H9 (cell line): ENCODE data around the gene FAM174A. TPM values are rescaled to one million over a fixed set of nuclear protein-coding genes. Genes with fewer than 3 reads are reported as not detected.

ENCODE experiments used
- DNase-seq: peaks from one replicate; pipeline ENCODE4 v3.0.0-alpha.2; 2017
- H2AFZ ChIP-seq: one replicate; pipeline ENCODE4 v1.6.1; 2013; ENCODE audit warnings: mild to moderate bottlenecking, low read length, control low read depth, moderate library complexity
- H2AK5ac ChIP-seq: 2 replicates; pipeline ENCODE4 v1.6.1; 2013; ENCODE audit warnings: low read length, control low read depth, mixed read lengths; ENCODE audit not compliant: insufficient read length
- H2BK120ac ChIP-seq: one replicate; pipeline ENCODE4 v1.6.1; 2013; ENCODE audit warnings: low read depth, mild to moderate bottlenecking, low read length, control low read depth, inconsistent platforms; ENCODE audit not compliant: poor library complexity, severe bottlenecking
- H2BK12ac ChIP-seq: 2 replicates; pipeline ENCODE4 v1.6.1; 2013; ENCODE audit warnings: low read length, control low read depth, mixed read lengths, low read depth; ENCODE audit not compliant: insufficient read length
- H2BK15ac ChIP-seq: 2 replicates; pipeline ENCODE4 v1.6.1; 2013; ENCODE audit warnings: low read depth, low read length, control low read depth
- H2BK20ac ChIP-seq: one replicate; pipeline ENCODE4 v1.6.1; 2013; ENCODE audit warnings: low read depth, mild to moderate bottlenecking, low read length, control low read depth, inconsistent platforms; ENCODE audit not compliant: poor library complexity, severe bottlenecking
- H2BK5ac ChIP-seq: 2 replicates; pipeline ENCODE4 v1.6.1; 2013; ENCODE audit warnings: low read length, control low read depth, mixed read lengths; ENCODE audit not compliant: insufficient read length
- H3K14ac ChIP-seq: 2 replicates; pipeline ENCODE4 v1.6.1; 2013; ENCODE audit warnings: low read length, control low read depth; ENCODE audit not compliant: insufficient read depth
- H3K18ac ChIP-seq: 2 replicates; pipeline ENCODE4 v1.6.1; 2013; ENCODE audit warnings: low read depth, mild to moderate bottlenecking, mixed read lengths, low read length, control low read depth; ENCODE audit not compliant: insufficient read length
- H3K23ac ChIP-seq: 2 replicates; pipeline ENCODE4 v1.6.1; 2013; ENCODE audit warnings: low read length, control low read depth, mixed read lengths, low read depth; ENCODE audit not compliant: insufficient read length
- H3K23me2 ChIP-seq: 2 replicates; pipeline ENCODE4 v1.6.1; 2013; ENCODE audit warnings: low read depth, mild to moderate bottlenecking, mixed read lengths, low read length, control low read depth; ENCODE audit not compliant: insufficient read length, poor library complexity, severe bottlenecking
- H3K27ac ChIP-seq: 2 replicates; pipeline ENCODE4 v1.5.1; 2013; ENCODE audit warnings: low read length, control low read depth, mixed read lengths, low read depth; ENCODE audit not compliant: insufficient read length
- H3K27me3 ChIP-seq: 2 replicates; pipeline ENCODE4 v1.6.1; 2013; ENCODE audit warnings: low read length, control low read depth, inconsistent platforms; ENCODE audit not compliant: insufficient read depth
- H3K4ac ChIP-seq: 2 replicates; pipeline ENCODE4 v1.6.1; 2013; ENCODE audit warnings: low read depth, mild to moderate bottlenecking, control low read depth, inconsistent platforms, low read length, moderate library complexity
- H3K4me1 ChIP-seq: 2 replicates; pipeline ENCODE4 v1.6.1; 2013; ENCODE audit warnings: low read length, control low read depth, inconsistent platforms; ENCODE audit not compliant: insufficient read depth
- H3K4me2 ChIP-seq: 2 replicates; pipeline ENCODE4 v1.6.1; 2013; ENCODE audit warnings: low read length, control low read depth, mixed read lengths; ENCODE audit not compliant: insufficient read length, insufficient read depth
- H3K56ac ChIP-seq: 2 replicates; pipeline ENCODE4 v1.6.1; 2013; ENCODE audit warnings: low read depth, mild to moderate bottlenecking, mixed read lengths, low read length, control low read depth; ENCODE audit not compliant: insufficient read length
- H3K79me1 ChIP-seq: 2 replicates; pipeline ENCODE4 v1.6.1; 2013; ENCODE audit warnings: low read depth, mild to moderate bottlenecking, moderate library complexity, low read length, control low read depth, inconsistent platforms; ENCODE audit not compliant: insufficient read depth, poor library complexity, severe bottlenecking
- H3K79me2 ChIP-seq: 2 replicates; pipeline ENCODE4 v1.6.1; 2013; ENCODE audit warnings: low read length, control low read depth, inconsistent platforms; ENCODE audit not compliant: insufficient read depth
- H3K9ac ChIP-seq: 2 replicates; pipeline ENCODE4 v1.6.1; 2013; ENCODE audit warnings: low read length, control low read depth, mixed read lengths; ENCODE audit not compliant: insufficient read length; ENCODE audit errors: extremely low read depth
- H3K9me3 ChIP-seq: one replicate; pipeline ENCODE4 v1.6.1; 2013; ENCODE audit warnings: low read depth, low read length, inconsistent platforms; ENCODE audit not compliant: control insufficient read depth
- H3T11ph ChIP-seq: one replicate; pipeline ENCODE4 v1.6.1; 2013; ENCODE audit warnings: mild to moderate bottlenecking, low read length, control low read depth, inconsistent platforms
- H4K20me1 ChIP-seq: one replicate; pipeline ENCODE4 v1.6.1; 2013; ENCODE audit not compliant: control insufficient read depth, insufficient read length, insufficient read depth
- H4K5ac ChIP-seq: 2 replicates; pipeline ENCODE4 v1.6.1; 2013; ENCODE audit warnings: low read depth, mild to moderate bottlenecking, mixed read lengths, low read length, control low read depth; ENCODE audit not compliant: insufficient read length
- H4K8ac ChIP-seq: replicated peaks from 2 replicates; pipeline ENCODE4 v1.6.1; 2013; ENCODE audit warnings: low read length, control low read depth, mixed read lengths, low read depth; ENCODE audit not compliant: insufficient read length
- H4K91ac ChIP-seq: 2 replicates; pipeline ENCODE4 v1.6.1; 2013; ENCODE audit warnings: low read depth, mild to moderate bottlenecking, moderate library complexity, mixed read lengths, low read length, control low read depth; ENCODE audit not compliant: insufficient read length
- H3K27ac Mint-ChIP-seq, 3 experiments: 2 replicates in 2 of 3; 3 replicates in 1 of 3; pipeline ENCODE4 v1.8.0; 2020 to 2021; ENCODE audit warnings: mixed read lengths in 3 of 3, mild to moderate bottlenecking in 1 of 3, moderate library complexity in 1 of 3
- H3K27me3 Mint-ChIP-seq: 2 replicates; pipeline ENCODE4 v1.8.0; 2021; ENCODE audit warnings: low read depth, mild to moderate bottlenecking, moderate library complexity, mixed read lengths
- H3K36me3 Mint-ChIP-seq, 3 experiments: 2 replicates in 2 of 3; 3 replicates in 1 of 3; pipeline ENCODE4 v1.8.0; 2020 to 2021; ENCODE audit warnings: low read depth in 3 of 3, mixed read lengths in 3 of 3; ENCODE audit not compliant: insufficient read depth in 1 of 3
- H3K4me1 Mint-ChIP-seq, 2 experiments: 2 replicates each; pipeline ENCODE4 v1.8.0; 2020; ENCODE audit warnings: mixed read lengths in 2 of 2
- H3K4me3 Mint-ChIP-seq, 2 experiments: 2 replicates in 1 of 2; 3 replicates in 1 of 2; pipeline ENCODE4 v1.8.0; 2020 to 2021; ENCODE audit warnings: mild to moderate bottlenecking in 2 of 2, mixed read lengths in 2 of 2, moderate library complexity in 1 of 2
- H3K9me3 Mint-ChIP-seq, 2 experiments: 2 replicates in 1 of 2; 3 replicates in 1 of 2; pipeline ENCODE4 v1.8.0; 2020; ENCODE audit warnings: mild to moderate bottlenecking in 2 of 2, mixed read lengths in 2 of 2, moderate library complexity in 1 of 2
- CTCF ChIP-seq: fragments of 200-600 bp; sonication (generic); conservative IDR thresholded peaks from 3 replicates; pipeline ENCODE4 v1.8.0; 2021; ENCODE audit warnings: antibody characterized with exemption, mild to moderate bottlenecking
- WGBS: extraction: QIAGEN DNeasy Blood & Tissue Kit; methylation state at CpG from one replicate; pipeline ENCODE4 v1.1.7; 2013; ENCODE audit warnings: missing lambda C conversion rate, low lambda C conversion rate, mixed read lengths; ENCODE audit not compliant: insufficient read length; ENCODE audit errors: extremely low coverage; 5-methylcytosine and 5-hydroxymethylcytosine counted together
- total RNA-seq: library from RNA; stranded (reverse); gene quantifications from 2 replicates; pipeline ENCODE4 v1.2.1, GENCODE V29; 2021

The FAM174A gene
- total RNA-seq, 1 experiment from 2014 or later: 4.3 TPM

GRCh38 chr5:100609594-100609993 lies 74.4 kb downstream of the FAM174A start:
- Histone ChIP-seq H3K27ac (no peak overlapping the region), H3K79me2 (no peaks in the 10 kb centered on the region), H4K5ac (no peak overlapping the region), H4K20me1 (no peaks in the 10 kb centered on the region), H3K4ac (no peak overlapping the region), H4K8ac (no peak overlapping the region), H3K9ac (no peak overlapping the region), H2AFZ (no peak overlapping the region), H3K27me3 (no peaks in the 10 kb centered on the region), H3T11ph (no peak overlapping the region), H2AK5ac (no peak overlapping the region), H3K56ac (no peak overlapping the region), H2BK15ac (no peak overlapping the region), H2BK5ac (no peak overlapping the region), H3K23ac (no peak overlapping the region), H3K14ac (no peak overlapping the region), H3K79me1 (no peaks in the 10 kb centered on the region), H3K18ac (no peak overlapping the region), H4K91ac (no peak overlapping the region), H3K4me2 (no peak overlapping the region), H3K4me1 (no peaks in the 10 kb centered on the region), H2BK20ac (no peak overlapping the region), H3K23me2 (no peaks in the 10 kb centered on the region), H2BK12ac (no peak overlapping the region), H2BK120ac (no peak overlapping the region), H3K9me3 (no peaks in the 10 kb centered on the region)
- TF ChIP-seq CTCF: no peak
- no peak for DNase-seq
- H3K36me3 Mint-ChIP-seq: peaks cover 0 to 6% (median 0%) of the 10 kb centered on the region in 3 experiments; a peak in 1 of 7 replicates
- H3K4me3 Mint-ChIP-seq: no peak overlapping the region
- no peaks in the 10 kb centered on the region for H3K4me1 Mint-ChIP-seq
- H3K9me3 Mint-ChIP-seq: peaks cover 0 to 7% of the 10 kb centered on the region in 2 experiments; a peak in 2 of 5 replicates
- H3K27ac Mint-ChIP-seq: no peak overlapping the region
- WGBS: no CpG with 5 or more reads among the region's 7 CpGs
- H3K27me3 Mint-ChIP-seq: no peaks in the 10 kb centered on the region
